ENCODE measurements around the gene ZNF831. TPM values are rescaled to one million over a fixed set of nuclear protein-coding genes. Genes with fewer than 3 reads are reported as not detected.

The ZNF831 gene
- total RNA-seq, 1 donor: not detected

DNA sequence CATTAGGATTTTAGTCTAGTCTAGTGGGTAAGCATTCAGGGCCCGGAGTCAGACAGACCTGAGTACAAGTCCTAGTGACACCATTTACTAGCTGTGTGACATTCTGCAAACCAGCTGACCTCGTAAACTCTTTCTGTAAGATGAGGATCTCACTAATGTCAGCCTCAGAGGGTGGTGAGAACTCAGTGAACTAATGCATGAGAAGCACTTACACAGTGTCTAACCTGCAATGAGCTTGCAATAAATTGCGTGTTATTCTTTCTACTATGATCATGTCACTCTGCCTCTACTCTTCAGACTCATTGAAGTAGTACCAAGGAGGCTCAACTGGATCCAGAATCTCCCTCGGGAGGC lies 41.1 kb upstream of the ZNF831 start:
- DNase-seq (ENCODE audit: low read depth): no peak
- TF ChIP-seq, protein P1, sequence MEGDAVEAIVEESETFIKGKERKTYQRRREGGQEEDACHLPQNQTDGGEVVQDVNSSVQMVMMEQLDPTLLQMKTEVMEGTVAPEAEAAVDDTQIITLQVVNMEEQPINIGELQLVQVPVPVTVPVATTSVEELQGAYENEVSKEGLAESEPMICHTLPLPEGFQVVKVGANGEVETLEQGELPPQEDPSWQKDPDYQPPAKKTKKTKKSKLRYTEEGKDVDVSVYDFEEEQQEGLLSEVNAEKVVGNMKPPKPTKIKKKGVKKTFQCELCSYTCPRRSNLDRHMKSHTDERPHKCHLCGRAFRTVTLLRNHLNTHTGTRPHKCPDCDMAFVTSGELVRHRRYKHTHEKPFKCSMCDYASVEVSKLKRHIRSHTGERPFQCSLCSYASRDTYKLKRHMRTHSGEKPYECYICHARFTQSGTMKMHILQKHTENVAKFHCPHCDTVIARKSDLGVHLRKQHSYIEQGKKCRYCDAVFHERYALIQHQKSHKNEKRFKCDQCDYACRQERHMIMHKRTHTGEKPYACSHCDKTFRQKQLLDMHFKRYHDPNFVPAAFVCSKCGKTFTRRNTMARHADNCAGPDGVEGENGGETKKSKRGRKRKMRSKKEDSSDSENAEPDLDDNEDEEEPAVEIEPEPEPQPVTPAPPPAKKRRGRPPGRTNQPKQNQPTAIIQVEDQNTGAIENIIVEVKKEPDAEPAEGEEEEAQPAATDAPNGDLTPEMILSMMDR (IDR thresholded peaks at IDR 0.05; ENCODE audit: insufficient read depth, low read length): no peak
- H3K4me3 ChIP-seq (ENCODE audit: low read depth, low read length): no peak overlapping the region

DNA sequence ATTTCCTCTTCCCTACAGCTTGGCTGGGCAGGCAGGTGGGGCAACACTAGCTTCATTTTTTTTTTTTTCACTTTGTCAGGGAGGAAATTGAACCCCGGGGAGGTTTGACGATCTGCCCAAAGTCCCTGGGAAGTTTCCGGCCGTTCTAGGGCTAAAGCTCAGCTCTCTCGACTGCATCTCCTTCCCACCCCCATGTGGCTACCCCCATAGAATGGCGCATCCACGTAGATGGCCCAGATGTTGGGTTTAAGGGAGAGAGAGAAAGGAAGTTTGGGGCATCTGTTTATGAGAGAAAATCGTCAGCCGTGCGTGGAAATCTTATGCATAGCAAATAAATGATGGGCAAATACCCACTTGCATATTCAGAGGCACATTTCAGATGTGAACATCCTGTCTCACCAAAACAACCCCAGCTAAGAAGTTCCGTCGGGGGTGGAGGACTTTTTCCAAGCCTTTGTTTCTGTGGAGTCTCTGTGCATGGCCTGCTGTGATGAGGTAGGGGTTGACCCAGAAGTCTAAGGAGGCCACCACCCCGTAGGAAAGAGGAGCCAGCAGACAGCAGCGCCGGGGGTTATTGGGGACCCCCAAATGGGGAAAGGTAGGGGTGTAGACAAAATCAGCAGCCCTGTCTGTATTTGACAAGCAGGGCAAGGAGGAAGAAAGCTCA lies 40.5 kb upstream of the ZNF831 start:
- TF ChIP-seq, protein P1 (IDR thresholded peaks at IDR 0.05; ENCODE audit: insufficient read depth, low read length): no peak
- H3K4me3 ChIP-seq (ENCODE audit: low read depth, low read length): no peak overlapping the region
- DNase-seq (ENCODE audit: low read depth): no peak

DNA sequence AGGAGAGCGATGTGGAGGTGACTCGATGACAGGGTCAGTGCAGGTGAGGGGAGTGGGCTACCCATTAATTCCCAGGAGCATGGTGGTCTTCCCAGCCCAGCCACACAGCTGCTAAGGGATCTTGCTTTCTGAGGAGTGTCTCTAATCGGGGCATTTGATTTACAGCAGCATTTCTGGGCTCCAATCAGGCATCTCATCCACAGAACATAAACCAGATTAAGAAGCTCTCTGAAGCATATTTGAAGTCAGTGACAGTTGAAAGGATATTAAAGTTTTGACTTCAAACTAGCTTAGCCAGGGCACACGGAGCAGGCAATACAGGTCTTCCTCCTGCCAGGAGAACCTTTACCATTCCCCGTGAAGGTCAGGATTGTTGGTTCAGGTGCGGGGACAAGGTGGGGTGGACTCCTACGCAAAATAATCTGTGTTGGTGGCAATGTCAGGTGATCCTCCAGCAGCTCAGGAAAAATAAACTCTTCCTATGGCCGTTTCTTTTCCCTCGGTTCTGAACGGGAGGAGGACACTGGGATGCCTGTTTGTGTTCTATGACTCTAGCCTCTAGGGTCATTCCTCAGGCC lies 39.9 kb upstream of the ZNF831 start:
- DNase-seq (ENCODE audit: low read depth): no peak
- TF ChIP-seq, protein P1 (IDR thresholded peaks at IDR 0.05; ENCODE audit: insufficient read depth, low read length): no peak
- H3K4me3 ChIP-seq (ENCODE audit: low read depth, low read length): no peak overlapping the region

DNA sequence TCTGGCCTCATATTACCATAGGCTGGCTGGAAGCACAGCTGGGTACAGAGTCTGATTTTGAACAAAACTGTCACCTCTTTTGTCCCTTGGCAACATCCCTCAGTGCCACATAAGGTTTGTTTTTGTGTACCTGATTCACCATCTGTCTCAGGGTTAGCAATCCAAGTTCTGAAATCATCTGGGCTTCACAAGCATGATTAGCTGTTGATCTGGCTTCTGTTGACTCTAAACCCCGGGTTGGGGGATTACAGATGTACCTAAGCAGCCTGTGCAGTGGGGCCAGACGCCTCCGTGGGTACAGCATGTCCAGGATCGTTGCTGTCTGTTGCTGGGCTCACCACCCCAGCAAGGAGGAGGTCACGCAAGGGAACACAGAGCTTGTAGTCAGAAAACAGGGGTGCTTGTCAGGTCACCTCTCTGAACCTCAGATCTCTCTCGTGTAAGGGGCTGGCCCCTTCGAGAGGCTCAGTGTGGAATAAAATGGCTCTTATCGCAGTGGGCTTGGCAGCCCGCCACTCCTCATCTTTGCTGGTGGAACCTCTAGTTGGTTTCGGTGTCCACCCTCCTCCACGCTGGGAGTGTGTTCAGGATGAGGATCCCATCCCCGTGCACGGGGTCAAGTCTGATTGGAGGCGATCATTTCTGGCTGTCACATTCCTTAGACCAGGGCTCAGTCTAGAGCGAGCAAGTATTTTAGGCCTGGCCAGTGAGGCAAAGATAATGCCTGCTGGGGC lies 39.2 kb upstream of the ZNF831 start:
- TF ChIP-seq, protein P1 (IDR thresholded peaks at IDR 0.05; ENCODE audit: insufficient read depth, low read length): no peak
- no peak overlapping the region for H3K4me3 ChIP-seq (ENCODE audit: low read depth, low read length)
- no peak for DNase-seq (ENCODE audit: low read depth)

DNA sequence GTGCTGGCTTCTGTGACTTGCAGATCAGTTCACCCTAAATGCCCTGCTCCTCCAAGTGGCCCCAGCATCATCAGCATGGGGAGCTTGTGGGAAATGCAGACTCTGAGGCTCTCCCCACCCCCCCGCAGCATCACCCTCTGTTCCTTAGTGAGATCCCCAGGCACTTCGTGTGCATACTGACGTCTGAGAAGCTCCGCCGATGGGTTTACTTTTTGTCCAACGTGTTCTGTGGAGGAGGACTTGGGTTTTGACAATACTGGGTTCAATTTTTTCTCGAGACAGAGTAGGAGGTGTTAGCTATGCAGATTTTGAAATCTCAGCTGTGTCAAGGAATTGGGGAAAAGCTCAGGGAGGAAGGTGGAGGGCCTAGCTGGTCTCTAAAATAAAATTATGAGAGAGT lies 38.3 kb upstream of the ZNF831 start:
- no peak overlapping the region for H3K4me3 ChIP-seq (ENCODE audit: low read depth, low read length)
- TF ChIP-seq, protein P1 (IDR thresholded peaks at IDR 0.05; ENCODE audit: insufficient read depth, low read length): no peak
- no peak for DNase-seq (ENCODE audit: low read depth)

DNA sequence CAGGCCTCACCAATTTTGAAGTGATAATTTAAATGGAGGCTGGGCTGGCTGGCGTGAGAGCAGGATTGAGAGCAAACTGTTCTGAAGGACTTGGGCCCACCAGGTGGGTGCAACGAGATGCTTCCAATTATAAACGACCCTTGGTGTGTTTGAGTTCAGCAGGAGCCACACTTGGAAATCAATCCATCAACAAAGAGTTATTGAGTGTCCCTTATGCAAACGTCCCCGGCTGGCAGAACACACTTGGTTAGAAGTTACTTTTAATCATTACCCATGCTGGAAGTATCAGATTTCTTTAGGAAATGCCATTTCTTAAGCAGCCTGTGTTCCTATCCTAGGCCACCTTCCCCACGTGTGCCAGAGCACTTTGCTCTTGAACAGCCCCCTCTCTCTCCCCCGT lies 37.8 kb upstream of the ZNF831 start:
- DNase-seq (ENCODE audit: low read depth): no peak
- TF ChIP-seq, protein P1 (IDR thresholded peaks at IDR 0.05; ENCODE audit: insufficient read depth, low read length): no peak

More for the DNA sequence above, 37.8 kb upstream of the ZNF831 start:
- no peak overlapping the region for H3K4me3 ChIP-seq (ENCODE audit: low read depth, low read length)
